Stimulated activated CD4-positive, alpha-beta T cell treated with anti-CD3 and anti-CD28 coated beads, Interleukin-1b, Interleukin-23, amount 100 ng/mL, for 1 hour (primary cell): ENCODE results near the gene IZUMO1R.
A peak's percentile ranks its signal among the peaks of the same experiment; 100 is the strongest.
"Not testable (repeated sequence)": the region's sequence is repeated elsewhere in the genome, so short reads cannot be mapped to it uniquely, and the experiment has no call there.

Experiments used
- DNase-seq, 2 donors: peaks; one replicate each; pipeline ENCODE4 v3.0.0-alpha.2; 2020; ENCODE audit warnings: low read depth in 2 of 2

Gene IZUMO1R

DNA sequence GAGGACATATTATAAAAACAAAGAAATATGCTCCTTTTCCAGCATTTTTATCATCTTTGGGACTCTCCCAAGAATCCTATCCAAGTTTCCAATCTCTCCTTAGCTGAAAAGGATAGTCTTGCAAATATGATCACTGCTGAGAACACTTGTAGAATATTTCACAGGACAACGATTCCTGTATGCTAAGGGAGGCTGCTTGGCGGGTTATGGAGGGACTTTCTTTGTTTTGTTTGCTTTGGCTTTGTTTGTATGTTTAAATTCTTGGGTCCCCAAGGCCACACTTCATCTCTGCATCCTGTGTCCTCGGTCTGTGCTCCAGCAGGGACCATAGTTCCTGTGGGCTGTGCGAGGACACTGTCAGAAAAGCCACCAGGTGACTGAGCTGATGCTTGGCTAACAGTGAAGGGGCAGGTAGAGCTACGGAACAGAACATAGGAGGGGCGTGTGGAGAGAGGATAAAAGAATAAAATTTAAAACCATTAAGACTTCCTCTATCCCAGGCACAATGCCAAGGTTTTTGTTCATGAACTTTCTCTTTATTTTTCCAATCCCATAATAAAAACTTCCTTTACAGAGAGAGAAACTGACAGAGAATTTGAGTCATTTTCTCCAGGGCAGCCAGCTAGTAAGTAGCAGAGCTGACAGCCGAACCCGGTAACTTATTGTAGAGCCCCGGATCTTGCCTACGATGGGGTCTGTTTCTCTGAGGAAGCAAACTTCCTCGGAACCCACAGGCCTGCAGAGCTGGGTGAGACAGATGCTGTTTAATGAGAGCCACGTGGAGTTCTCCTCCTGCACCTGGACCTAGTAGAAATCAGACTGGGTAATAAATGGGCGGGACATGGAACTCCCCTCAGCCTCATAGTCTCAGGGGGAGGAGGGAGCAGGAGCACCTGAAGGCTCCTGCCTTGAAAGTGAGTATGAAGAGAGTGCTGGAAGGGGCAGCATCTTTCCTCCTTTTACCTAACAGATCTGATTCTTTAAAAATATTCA, at the start of gene IZUMO1R:
IZUMO1R (plus strand) TSS at position 615 of the 993 bp plus-strand sequence. CDS start 1,057 bp downstream, outside the sequence.
- no peak for DNase-seq

DNA sequence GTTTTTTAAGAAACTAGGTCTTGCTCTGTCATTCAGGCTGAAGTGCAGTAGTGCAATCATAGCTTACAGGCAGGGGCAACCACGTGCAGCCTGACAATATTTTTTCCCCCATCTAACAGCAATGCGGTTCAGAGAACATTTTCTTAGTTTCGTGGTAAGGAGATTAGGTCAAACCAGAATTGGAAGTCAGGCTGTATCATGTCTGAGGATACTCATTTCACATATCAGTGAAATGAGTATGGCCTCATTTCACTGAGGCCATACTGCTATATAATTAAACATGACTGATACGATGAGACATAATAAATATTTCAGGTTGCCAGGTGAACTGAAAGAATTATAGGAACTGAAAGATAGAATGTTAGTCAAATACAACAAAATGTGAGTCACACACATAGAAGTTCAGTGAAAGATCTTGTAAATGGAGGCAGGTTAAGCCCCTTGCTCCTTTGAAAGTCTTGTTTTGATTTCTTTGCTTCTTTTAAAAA, 32.5 kb upstream of the IZUMO1R start:
- DNase-seq = no peak

DNA sequence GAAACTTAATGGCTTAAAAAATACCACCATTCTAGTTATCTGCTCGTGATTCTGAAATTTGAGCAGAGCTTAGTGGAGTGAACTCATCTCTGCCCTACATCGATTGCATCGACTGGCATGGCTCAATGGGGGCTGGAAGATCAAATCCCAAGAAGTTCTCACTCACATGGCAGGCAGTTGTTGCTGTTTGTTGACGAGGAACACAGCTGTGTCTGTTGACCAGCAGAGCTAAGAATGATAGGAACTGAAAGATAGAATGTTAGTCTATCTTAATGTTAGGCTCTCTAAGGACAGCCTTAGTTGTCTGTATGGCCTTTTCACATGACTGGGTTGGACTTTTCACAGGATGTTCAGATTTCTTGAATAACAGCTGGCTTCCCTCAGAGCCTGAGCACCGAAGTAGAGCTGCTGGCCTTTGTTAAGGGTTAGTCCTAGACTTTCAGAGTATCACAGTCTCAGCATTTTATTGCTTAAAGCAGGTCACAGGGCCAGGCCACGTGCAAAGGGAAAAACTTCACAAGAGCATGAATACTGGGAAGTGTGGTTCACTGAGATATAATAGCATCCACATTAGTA, 31.6 kb upstream of the IZUMO1R start:
- DNase-seq = no peak

DNA sequence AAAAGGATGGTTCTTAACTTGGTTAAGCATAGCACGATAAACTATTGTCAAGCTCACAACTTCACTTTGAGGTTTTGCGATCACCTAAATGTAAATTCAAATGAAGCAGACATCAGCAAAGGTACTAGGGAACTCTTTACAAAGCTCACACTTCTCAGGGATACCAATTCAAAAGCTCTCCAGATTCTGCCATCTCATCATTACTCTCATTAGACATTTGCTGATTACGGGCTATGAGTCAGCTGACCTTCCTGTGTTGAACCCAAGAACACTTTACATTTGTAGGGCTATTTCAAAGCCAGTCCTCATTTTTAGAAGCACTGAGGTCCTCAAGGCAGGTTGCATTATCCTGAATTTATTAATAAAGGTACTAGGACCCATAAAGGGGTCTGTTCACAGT, 28.4 kb upstream of the IZUMO1R start:
- no peak for DNase-seq

DNA sequence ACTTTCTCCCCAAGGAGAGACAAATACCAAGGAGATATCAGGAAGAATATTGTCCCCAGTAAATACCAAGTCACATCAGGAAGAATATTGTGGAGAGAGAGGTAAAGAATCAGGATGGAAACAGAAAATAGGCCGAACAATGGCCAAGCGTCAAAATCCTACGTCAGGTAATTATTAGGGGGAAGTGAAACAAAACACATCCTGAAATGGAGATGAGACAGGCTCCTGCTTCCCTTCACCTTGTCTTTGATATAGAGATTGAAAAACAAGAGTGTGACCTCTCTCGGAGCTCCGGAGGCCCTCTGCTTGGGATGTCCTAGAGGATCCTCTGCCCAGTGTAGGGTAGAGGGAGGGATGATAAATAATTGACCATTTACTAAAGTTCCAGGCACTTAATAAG, 27.4 kb upstream of the IZUMO1R start:
- no peak for DNase-seq

DNA sequence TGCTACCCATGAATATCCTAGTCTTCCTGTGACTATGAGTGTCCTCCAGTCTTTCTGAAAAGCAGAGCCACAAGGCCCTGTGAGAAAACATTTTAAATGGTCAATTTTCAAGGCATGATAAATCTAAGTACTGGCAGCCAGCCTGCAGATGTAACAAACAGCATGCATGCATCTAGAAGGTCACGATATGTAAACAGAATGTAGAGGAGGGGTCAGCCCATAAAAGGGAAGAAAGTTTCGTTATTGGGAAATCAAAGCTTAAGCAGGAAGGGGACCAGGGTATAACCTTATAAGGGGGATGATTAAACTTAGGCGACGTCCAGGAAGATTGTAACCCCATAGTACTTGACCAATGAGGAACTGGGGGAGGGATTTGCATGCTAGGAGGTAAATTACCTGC, 26.2 kb upstream of the IZUMO1R start:
- DNase-seq = not testable (repeated sequence)

DNA sequence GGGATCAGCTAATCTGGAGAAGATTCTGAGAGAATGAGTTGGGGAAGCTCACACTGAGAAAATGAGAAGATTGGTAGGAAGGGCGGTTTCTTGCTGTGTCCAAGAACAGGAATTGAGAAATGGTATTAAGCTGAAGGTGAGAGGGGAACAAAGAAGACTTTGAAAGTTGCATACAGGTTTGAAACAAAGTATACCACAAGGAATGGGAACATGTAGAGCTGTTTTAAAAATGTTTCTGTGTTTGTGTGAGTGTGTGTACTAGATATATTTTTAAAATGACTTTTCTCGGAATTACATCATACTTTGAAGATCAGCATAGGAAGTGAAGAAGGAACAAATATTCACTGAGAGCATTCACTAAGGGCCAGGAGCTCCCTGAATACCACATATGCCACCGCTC, 24.4 kb upstream of the IZUMO1R start:
- no peak for DNase-seq

DNA sequence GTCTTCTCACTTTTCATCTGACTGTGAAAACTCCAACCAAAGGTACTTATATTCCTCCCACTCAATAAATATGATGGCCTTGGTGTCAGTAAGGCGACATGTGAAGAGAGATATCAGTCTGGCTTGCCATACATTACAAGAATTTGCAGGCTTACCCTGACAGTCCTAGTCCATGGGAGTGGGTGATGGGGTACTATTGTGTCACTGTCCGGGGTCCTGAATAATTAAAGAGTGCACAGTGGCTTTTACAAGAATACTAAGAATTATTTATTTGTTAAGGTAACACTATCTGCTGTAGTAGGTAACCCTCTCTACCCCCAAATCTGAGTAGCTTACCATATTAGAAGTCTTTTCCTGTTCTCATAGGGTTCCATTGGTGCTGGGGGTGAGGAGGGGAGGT, 23.1 kb upstream of the IZUMO1R start:
- DNase-seq = no peak

DNA sequence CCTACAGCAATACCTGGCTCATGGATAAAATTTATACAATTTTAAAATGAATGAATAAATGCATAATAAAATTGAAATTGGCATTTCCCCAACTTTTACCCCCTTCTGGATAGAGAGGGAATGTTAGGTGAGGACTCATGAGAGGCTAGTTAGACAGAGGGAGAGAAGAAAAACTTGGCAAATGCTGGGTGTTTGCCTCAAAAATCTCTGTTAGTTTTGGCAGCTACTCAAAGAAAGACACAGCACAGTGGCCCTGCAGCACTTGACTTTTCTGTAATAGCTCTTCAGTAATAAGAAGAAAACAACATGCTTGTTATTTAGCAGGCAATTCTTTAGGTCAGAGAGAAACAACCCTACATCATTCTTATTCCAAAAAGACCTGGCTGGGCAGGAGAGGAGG, 20.7 kb upstream of the IZUMO1R start:
- DNase-seq = no peak

DNA sequence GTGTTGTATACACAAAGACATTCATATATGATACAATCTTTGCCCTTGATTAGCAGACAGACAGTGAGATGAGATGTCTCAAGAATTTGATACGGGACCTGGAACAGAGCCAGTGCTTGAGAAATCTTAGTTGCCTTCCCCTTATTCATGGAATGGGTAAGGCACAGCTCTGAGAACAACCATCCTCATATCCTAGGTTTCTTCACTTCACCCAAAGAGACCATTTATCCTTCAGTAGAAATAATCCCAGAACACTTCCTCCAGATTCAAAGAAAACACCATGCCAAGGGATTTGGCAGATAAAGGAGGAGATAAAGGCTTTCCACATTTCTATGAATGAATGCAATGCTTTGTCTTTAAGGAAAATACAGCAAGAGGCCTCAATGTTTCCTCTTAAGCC, 8.8 kb upstream of the IZUMO1R start:
- no peak for DNase-seq

DNA sequence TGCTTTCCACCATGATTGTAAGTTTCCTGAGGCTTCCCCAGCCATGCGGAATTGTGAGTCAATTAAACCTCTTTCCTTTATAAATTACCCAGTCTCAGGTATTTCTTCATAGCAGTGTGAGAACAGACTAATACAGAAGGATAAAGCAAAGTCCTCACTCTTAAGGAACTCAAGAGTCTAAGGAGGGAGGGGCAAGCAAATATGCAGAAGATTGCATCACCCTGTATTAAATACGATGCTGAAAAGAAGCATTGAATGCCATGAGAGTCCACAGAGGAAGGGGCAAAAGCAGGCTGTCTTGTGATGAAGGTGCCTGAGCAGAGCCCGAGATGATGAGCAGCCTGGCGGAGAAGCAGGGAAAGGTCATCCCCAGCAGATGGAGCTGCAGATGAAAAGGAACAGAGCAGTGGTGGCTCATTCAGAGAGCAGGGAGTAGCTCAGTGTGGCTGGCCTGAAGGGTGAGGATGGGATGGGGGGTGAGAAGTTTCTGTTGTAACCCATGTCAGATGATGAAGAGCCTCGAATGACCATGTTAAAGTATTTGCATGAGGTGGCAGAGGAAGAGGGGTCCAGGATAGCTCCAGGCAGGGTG, 6.3 kb upstream of the IZUMO1R start:
- DNase-seq = no peak

DNA sequence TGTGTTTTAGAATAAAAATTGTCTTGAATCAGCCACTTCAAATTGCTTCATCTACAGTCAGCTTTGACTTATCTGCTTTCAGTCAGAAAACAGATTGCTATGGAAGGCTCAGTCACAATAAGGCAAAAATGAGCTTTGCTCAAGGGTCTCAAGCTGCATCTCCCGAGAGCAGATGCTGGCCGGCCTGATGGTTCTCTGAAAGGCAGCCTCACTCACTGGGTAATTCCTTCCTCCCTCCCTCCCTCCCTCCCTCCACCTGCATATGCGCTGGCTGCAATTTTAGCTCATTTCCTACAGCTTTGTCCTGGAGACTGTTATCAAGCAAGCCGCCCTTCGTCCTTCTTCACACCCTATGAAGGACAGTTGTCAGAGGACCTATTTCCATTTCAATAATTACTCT, 1.6 kb upstream of the IZUMO1R start:
- no peak for DNase-seq

DNA sequence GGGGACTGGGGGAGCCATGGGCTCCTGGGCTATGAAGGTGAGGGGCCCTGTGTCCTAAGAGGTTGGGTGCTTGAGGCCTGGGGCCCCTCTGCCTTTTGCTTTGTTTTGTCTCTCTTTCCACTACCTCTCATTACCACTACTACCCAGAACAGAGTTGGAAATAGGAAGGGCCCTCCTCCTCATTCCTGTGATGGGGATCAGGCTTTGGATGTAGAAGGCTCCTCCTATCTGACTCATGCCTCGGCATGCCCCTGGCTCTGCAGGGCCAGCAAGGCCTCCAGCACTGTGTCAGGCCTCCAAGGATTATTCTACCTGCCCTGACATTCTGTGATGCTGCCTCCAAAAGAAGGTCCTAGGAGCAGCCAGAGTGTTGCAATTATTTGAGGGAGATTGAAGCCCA, 766 bp downstream of the IZUMO1R start:
- DNase-seq = no peak

DNA sequence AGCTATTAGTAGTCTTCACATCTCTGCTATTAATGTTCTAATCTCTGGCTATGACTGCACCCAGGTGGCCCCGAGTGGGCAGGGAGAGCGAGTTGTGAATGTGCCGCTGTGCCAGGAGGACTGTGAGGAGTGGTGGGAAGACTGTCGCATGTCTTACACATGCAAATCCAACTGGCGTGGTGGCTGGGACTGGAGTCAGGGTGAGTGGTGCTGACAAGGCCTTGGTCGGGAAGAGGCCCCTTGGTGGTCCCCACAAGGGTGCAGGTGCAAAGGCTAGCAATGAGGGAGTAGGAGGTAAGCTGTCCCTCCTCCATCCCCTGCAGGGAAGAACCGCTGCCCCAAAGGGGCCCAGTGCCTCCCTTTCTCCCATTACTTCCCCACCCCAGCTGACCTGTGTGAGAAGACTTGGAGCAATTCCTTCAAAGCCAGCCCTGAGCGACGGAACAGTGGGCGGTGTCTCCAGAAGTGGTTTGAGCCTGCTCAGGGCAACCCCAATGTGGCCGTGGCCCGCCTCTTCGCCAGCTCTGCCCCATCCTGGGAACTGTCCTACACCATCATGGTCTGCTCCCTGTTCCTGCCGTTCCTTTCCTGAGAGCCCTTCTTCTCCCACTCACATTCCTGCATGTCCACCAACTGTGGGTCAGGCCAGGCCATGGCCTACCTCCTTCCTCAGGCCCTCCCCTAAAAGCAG, 2.9 kb downstream of the IZUMO1R start:
- DNase-seq = no peak

DNA sequence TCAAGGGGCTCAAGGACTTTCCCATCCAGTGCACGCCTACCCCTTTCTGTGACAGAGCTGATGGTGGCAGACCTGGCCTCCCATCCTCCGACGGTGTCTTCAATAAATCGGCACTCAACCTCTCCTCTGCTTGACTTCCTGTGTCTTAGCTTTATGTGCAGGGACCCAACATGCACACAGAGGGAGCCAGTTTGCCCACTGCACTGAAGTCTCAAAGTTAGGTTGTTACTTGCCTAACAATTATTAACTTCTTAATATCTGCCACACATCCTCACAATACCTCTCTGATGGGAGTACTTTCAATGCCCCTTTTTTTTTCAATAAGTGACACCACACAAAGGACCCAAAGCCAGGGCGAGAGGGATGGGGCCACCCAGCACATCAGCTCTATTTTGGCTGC, 3.6 kb downstream of the IZUMO1R start:
- no peak for DNase-seq

DNA sequence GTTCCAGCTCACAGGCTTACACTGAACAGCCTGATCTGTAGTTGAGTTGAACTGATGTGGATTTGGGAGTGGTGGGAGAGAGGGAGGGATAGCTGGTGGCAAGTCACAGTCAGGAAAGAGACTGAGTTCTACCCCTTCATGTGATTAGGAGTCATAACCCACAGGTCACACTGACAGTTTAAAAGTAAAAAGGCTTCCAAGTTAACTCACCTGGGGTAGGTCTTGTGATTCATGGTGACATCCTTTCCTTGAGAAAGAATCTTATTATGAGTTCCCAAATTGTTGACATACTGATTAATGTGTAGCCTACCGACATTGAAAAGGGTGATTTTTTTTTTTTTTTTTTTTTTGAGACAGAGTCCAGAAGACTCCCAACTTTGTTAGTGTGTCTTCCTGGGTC, 5.4 kb downstream of the IZUMO1R start:
- no peak for DNase-seq

DNA sequence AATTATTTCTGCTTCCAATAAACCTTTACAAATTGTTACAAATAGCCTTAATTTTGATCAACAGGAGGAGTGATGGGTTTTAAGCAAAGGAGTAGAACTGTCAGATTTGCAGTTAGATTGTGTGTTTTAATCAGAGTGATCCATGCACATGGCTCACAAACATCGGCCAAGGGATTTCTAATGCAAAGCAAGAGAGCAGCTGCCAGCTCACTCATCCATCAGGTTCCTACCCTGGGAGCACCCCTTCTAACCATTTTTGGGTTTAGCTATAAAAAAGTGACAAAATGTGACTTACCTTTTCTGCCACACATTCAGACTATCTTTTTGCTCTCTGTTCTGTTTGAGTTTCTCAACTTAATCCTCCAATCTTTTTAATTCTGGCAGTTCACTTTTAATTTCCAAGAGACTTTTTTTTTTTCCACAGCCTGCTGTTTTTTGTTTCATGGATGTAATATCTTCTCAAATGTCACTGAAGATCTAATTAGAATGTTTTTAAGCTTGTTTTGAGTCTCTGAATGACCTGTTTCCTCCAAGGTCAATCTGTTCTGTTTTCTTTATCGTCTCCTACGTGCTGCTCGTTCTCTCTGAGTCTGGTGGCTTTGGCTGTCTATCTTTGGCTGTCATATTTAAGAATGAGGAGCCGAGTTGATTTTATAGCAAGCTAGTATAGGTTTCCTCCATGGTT, 6.0 kb downstream of the IZUMO1R start:
- DNase-seq = no peak

DNA sequence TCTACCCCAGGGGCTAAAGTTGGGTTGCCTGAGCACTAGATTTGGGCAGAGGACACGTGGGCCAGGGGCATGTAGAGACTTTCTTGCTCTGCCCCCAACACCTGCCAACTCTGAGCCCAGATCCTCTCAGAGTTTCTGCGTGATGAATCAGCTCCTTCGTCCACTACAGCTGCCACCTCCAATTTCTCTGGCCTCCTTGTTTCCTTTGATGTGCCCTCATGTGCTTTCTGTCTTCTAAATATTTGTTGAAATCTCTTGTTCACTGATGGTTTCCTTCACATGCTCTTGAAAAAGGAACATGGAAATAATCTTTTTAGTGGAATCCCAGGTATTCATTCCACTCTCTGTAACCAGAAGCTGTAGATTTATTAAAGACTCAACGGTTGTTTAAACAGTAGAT, 8.0 kb downstream of the IZUMO1R start:
- DNase-seq = no peak

DNA sequence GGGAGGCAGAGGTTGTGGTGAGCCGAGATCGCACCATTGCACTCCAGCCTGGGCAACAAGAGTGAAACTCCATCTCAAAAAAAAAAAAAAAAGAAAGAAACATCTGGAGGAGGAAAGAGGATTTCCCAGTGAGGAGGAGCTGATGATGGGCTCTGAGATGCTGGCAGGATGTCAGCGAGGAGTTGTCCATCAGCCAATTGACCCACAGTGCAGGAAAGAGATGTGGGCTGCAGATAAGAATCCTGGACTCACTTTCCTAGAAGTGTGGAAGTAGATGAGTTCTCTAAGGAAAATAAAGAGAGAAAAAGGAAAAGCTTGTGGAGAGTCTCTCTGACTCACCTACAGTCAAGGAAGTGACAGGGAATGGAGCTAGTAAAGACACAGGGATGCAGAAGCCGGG, 9.7 kb downstream of the IZUMO1R start:
- DNase-seq = no peak

DNA sequence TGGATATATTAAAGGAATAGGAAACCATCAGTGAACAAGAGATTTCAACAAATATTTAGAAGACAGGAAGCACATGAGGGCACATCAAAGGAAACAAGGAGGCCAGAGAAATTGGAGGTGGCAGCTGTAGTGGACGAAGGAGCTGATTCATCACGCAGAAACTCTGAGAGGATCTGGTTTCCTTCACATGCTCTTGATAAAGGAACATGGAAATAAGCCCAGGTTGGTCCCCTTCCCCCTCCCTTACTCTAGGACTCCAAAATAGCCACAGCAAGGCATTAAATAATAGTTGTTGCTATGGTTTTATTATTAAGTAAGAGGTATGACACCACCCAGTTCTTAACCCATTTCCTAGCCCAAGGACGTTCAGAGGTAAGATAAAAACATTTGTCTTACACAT, 11.3 kb downstream of the IZUMO1R start:
- DNase-seq = no peak

DNA sequence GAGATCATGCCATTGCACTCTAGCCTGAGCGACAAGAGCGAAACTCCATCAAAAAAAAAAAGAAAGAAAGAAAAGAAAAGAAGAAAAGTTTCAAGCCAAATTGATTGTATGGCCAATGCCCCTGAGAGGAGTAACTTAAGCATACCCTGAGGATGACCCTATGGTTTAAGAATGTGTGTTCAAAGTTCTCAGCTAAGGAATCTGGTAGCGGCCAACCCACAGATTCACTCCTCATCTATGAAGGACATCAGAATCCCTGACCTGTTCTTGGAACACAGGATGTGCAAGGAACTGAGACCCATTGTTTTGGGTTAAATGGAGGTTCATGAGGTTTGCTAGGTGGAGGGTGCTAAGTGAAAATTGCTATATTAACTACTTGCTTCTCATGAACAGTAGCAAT, 18.1 kb downstream of the IZUMO1R start:
- DNase-seq = no peak

DNA sequence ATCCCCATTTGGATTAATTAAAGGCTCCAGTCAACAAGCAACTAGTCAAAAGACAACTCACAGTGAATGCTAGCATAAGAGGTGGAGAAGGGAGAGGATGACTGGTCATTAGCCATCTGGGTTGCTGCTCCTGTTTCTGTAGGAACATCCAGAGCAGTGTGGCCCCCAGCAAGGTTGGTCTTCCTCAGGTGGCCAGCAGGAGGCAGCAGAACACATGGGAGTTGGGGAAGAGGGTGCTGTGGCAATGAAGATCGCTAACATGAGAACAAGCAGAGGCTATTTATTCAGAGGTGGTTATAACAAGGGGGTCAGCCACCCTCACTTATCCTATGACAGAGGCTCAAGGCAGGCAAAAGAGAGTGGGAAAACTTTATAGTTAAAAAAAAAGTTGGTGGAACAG, 21.3 kb downstream of the IZUMO1R start:
- peak in 1 of 2 donors; percentile 5 for DNase-seq
